IPS-18c (cell line): Measurements from ENCODE around the gene CAVIN1.
A peak's percentile ranks its signal among the peaks of the same experiment; 100 is the strongest.
"Not testable (repeated sequence)": the region's sequence is repeated elsewhere in the genome, so short reads cannot be mapped to it uniquely, and the experiment has no call there.

Experiments
- H3K4me3 ChIP-seq: 2 replicates; pipeline ENCODE4 v1.7.0; 2013; ENCODE audit warnings: low read depth, mild to moderate bottlenecking, low read length, moderate library complexity; ENCODE audit not compliant: insufficient read depth
- H3K9me3 ChIP-seq: one replicate; pipeline ENCODE4 v1.6.1; 2013; ENCODE audit warnings: mild to moderate bottlenecking, low read length, moderate library complexity; ENCODE audit not compliant: control insufficient read depth, insufficient read depth

The CAVIN1 gene

DNA sequence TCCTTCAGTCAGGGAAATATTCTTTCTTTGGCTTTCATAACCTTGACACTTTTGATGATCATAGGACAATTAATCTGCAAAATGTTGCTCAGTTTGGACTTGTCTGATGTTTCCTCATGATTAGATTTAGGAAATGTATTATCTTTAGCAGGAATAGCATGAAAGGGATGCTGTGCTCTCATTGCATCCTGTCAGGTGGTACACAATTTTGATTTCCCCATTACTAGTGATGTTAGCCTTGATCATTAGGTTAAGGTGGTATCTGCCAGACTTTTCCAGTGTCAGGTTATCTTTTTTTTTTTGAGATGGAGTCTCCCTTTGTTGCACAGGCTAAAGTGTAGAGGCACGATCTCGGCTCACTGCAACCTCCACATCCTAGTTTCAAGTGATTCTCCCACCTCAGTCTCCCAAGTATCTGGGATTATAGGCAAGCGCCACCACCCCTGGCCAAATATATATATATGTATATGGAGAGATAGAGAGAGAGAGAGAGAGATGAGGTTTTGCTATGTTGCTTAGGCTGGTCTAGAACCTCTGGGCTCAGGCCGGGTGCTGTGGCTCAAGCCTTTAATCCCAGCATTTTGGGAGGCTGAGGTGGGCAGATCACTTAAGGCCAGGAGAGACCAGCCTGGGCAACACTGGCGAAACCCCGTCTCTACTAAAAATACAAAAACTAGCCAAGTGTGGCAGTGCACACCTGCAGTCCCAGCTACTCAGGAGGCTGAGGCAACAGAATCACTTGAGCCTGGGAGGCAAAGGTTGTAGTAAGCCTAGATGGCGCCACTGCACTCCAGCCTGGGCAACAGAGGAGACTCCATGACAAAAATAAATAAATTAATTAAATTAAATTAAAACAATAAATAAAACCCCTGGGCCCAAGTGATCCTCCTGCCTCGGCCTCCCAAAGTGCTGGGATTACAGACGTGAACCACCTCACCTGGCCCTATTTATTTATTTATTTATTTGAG, 15.8 kb upstream of the CAVIN1 start:
- H3K9me3 ChIP-seq, result no peaks in the 10 kb centered on the region
- no peak overlapping the region for H3K4me3 ChIP-seq

DNA sequence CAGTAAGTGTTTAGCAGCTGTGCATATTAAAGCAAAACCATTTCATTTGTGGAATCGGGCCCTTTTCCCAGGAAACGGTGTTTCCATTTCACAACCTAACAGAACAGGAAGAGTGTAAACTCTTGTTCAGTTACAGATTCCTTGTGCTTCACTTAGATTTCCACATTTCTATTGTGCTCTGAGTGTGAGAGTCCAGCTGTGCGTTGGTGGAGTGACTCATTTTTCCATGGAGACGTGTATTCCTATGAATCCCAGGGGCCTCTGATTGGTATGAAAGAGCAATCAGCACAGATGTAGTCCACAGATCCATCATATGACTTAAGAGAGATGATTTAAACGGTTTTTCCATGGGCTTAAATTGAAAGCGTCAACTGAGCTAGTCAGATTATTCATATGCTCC, 13.3 kb upstream of the CAVIN1 start:
- Histone ChIP-seq H3K9me3 (no peaks in the 10 kb centered on the region), H3K4me3 (no peak overlapping the region)

DNA sequence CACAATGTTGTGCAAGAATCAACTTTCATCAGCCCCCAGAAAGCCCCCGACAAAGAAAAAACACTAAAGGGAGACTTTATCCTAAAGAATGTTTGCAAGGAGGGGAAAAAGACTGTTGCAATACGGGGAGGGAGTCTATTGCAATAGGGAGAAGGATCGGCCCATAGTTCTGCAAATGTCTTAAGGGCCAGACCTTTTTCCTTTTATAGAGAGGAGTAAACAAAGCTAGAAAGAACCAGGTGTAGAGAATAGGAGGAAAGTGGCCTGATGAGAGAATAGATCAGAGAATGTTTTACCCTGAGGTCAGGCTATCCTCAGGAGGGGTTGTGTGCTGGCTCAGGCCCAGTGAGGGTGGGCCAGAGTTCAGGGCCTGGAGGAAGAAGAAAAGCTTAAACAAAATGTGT, 8.7 kb upstream of the CAVIN1 start:
- H3K9me3 ChIP-seq, result no peaks in the 10 kb centered on the region
- H3K4me3 ChIP-seq, result no peak overlapping the region

DNA sequence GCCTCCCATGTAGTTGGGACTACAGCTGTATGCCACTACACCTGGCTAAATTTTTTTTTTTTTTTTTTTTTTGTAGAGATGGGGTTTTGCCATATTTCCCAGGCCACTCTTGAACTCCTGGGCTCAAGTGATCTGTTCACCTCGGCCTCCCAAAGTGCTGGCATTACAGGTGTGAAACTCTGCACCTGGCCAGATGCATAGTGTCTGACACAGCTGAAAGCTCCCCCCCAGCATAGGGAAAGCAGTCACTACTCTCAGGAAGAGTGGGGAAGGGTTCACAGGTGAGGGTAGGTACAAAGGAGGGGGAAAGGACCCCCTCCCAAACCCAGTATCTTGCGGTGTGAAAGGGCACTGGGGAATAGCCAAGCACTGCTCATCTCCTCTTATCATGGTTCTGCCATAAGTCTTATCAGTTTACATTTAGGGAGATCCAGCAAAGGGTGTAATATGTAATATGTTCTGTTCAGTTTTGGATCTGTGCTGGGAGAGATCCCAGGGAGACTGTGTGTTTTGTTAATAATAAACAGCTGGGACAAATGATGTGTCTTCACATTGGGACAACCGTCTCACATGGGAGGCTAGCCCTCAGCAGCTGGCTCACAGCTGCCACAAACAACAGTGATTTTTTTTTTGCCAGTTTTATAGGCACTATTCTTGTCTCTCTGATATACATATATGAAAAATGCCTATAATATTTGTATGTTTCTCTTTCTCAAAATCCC, 6.8 kb upstream of the CAVIN1 start:
- Histone ChIP-seq H3K9me3 (no peaks in the 10 kb centered on the region), H3K4me3 (no peak overlapping the region)

DNA sequence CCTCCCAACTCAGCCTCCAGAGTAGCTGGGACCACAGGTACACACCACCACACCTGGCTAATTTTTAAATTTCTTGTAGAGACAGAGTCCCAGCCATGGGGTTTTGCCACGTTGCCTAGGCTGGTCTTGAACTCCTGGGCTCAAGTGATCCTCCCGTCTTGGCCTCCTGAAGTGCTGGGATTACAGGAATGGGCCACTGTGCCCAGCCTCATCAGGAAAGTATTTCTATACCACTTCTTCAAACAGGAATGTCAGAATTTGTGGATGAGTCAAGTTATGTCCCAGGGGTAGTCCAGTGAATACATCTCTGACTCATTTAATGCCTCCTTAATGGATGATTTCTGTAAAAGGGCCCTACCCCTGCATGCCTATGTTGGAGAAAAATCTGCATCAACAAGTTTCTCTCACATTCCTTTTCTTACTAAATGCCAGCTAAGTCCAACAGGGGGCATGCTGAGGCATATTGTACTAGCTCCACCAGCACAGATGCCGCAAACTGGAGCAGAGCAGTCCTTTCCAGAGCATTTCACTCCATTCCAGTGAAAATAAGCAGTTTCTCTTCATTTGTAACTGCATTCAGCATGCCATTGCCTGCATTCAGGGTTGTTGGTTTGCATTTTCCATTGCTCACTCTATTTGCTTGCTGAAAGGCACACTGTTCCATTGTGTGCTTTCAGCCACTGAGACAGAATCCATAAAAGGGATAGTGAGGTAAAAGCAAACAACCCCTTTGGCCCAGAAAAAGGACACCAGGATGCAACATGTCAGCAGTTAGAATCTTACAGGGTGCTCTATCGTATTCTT, 5.3 kb upstream of the CAVIN1 start:
- Histone ChIP-seq H3K9me3 (no peaks in the 10 kb centered on the region), H3K4me3 (no peak overlapping the region)

DNA sequence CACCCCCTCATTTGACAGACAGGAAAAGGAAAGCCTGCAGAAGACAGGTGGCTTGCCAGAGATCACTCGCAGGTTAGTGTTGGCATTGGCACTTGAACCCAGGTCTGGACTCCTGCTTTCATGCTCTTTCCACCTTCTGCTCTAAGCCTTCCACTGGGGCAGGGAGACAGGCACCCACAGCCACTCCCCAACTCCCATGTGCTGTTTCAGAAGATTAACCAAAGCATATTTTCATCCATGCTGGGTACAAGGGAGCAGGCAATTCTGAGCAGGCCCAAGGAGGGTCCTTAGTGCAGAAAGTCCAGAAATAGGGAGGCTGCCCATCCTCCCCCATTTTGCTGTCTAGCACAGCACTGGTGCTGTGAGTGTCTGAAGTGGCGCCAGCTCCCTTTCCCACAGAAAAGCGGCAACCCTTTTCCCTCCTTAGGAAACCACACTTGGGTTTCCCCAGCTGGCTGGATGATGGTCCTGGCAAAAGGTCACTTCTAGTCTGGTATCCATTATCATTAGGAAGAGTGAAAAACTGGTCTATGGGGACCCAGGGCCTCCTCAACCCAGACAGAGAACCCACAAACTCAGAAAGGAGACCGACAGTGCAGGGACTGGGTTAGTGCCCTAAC, 2.0 kb upstream of the CAVIN1 start:
- no peaks in the 10 kb centered on the region for H3K9me3 ChIP-seq
- H3K4me3 ChIP-seq, result no peak overlapping the region

DNA sequence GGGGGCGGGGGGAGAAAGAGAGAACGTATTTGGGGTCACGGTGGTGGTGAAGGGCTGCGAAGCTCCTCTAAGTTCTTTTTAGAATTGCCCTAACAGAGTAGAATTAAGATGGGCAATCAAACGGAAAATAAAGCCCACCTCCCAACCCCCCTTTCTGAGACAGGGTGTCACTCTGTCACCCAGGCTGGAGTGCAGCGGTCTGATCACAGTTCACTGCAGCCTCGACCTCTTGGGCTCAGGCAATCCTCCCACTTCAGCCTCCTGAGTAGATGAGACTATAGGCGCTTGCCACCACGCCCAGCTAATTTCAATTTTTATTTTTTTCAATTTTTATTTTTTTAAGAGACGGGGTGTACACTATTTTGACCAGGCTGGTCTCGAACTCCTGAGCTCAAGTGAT, 710 bp upstream of the CAVIN1 start:
- Histone ChIP-seq H3K4me3 (peak overlapping the region; percentile 95; the same call in 1 of the 2 replicates), H3K9me3 (no peaks in the 10 kb centered on the region)

DNA sequence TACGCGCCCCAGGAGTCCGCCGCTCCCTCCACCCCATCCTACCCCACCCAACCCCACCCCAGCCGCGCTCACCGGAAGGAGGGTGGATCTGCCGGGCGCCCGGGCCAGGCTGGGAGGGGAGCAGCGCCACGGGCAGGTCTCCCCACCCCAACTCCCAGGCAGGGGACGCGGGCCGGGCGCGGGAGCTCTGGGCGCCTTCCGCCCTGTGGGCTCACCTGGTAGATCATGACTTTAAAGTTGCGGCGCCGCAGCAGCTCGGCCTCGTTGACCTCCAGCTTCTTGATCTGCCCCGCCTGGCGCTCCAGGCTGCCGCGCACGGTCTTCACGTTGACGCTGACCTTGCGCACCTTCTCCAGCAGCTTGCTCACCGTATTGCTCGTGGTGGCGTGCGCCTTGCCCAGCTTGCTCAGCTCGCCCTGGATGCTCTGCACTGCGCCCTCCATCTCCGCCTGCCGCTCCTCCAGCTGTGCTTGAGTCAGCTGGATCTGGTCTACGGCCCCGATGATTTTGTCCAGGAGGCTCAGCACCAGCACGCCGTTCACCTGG, 571 bp downstream of the CAVIN1 start:
- H3K9me3 ChIP-seq, result no peaks in the 10 kb centered on the region
- peak overlapping the region; percentile 95 for H3K4me3 ChIP-seq

DNA sequence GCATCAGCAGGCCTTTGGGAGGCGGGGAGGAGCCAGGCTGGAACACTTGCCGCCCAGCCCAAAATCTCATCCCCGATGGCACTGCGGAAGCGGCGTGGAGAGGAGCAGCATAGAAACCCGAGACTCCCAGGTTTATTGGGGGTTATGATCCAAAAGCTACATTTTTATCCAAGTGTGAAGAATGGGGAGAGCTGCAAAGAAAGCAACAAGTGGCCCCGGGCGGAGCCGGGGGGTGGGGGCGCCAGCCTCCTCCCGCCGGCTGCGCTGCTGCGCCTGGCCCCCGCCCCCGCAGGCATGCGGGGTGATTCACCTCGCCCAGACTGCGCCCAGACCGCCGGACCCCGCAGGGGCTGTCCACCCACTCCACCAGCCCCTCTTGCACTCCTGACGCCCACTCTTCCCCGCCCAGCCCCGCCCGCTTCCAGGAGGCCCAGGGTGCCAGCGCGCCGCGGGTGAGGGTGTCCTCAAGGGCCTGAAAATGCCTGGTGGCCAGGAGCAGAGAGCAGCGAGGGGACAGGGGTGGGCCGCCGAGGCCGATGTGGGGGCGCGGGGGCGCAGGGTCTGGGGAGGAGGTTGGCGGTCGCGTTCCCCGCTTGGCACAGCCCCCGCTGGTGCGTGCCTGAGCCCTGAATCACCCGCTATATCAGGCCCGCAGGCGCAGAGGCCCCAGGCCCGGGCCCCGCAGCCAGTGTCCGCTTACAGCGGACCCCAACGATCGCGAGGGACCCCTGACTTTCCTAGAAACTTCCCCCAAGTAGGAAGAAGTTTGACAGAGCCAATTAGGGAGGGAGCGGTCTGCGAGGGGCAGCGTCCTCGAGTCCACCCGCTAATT, 1.3 kb downstream of the CAVIN1 start:
- H3K4me3 ChIP-seq, result peak overlapping the region; percentile 95
- H3K9me3 ChIP-seq, result no peaks in the 10 kb centered on the region

DNA sequence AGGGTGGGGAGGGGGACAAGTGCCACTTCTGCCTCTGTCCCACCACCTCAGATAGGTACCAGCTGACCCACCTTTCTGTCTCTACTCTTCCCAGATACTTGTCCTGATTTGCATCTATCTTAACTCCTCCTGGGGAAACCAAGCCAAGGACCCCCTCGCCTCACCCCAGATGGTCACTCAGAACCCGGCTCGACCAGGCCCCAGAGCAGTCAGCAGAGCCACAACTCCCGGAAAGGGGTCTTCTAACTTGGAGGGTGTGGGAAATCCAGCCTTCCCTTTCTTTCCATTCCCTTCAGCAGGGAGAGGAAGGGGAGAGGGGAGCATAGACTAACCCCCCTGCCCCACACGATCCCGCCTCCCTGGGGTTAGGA, 1.9 kb downstream of the CAVIN1 start:
- Histone ChIP-seq H3K9me3 (no peaks in the 10 kb centered on the region), H3K4me3 (peak overlapping the region; percentile 95)

DNA sequence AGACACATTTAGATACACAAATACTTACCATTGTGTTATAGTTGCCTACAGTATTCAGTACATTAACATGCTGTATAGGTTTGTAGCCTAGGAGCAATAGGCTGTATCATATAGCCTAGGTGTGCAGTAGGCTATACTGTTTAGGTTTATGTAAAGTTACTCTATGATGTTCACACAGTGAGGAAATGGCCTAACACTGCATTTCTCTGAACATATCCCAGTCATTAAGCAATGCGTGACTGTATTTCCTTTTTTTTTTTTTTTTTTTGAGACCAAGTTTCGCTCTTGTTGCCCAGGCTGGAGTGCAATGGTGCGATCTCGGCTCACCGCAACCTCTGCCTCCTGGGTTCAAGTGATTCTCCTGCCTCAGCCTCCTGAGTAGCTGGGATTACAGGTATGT, 5.1 kb downstream of the CAVIN1 start:
- H3K4me3 ChIP-seq, H3K9me3 ChIP-seq: not testable (repeated sequence)

DNA sequence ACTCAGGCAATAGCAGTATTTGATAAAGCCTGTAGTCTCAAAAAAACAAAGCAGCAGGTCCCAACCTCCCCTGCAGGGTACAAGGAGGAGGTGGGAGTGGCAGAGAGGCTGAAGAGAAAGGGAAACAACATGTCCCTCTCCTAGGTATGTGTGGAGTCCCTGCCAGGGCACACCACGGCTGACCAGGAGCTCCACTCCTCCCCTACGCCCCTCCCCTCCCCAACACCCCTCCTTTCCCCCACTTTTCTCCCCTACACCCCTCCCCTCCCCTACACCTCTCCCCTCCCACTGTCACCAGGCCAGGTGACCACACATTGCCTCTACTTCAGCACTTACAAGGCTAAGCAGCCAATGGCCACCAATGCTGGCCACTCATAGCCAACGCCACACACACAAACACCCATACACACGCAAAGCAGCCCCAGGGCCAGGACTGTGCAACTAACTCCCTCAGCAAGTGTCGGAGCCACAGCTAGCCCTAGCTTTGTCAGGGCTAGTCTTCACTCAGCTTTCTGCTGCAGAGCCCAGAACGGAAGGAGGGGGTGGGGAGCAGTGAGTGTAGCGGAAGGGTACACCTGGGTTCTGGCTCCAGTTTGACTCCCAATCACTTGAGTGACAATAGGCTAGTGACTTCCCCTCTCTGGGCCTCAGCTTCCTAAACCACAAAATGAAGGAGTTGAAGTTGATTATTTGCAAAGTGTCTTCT, 8.2 kb downstream of the CAVIN1 start:
- Histone ChIP-seq H3K9me3 (no peaks in the 10 kb centered on the region), H3K4me3 (no peak overlapping the region)

DNA sequence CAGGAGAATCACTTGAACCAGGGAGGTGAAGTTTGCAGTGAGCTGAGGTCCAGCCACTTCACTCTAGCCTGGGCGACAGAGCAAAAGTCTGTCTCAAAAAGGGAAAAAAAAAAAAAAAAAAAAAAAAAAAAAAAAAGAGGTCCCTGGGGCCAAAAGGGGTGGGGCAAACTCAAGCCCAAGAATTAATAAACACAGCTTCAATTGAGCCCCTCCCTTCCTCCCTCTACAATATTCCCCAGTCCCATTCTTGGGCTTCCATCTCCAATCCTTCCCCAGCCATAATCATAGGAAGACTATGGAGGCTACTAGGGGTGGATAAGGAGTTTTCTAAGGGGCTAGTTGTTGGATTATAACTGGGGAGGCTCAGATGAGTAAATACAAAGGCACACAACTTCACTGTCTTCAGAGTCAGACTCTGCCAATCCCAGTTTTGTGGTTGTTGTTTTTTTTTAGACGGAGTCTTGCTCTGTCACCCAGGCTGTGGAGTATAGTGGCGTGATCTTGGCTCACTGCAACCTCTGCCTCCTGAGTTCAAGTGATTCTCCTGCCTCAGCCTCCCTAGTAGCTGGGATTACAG, 9.5 kb downstream of the CAVIN1 start:
- Histone ChIP-seq H3K4me3 (no peak overlapping the region), H3K9me3 (no peaks in the 10 kb centered on the region)

DNA sequence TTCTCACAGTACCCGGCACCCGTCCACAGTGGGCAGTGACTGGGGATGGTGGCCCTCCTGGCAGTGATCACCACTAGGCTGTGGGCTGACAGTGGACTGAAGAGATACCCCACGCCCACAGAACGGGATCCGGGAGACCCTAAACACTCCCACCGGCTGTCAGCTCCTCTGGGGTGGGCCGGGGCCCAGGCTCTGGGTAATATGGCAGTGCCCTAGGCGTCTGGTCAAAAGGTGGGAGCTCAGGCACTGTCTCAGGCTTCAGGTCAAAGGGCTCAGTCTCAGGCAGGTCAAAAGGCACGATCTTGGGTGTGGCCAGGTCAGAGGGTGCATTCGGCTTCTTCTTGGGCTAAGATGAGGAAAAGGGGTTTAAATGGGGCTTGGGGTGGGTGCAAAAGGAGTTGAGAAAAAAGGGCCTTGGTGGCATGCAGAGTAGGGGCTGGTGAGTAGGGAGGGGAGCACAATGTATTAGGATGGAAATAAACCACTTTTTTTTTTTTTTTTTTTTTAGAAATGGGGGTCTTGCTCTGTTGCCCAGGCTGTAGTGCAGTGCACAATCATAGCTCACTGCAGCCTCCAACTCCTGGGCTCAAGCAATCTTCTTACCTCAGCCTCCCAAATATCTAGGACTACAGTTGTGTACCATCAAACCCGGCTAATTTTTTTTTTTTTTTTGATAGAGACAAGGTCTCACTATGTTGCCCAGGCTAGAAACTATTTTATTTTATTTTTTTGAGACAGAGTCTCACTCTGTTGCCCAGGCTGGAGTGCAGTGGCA, 11.0 kb downstream of the CAVIN1 start:
- Histone ChIP-seq H3K9me3 (no peaks in the 10 kb centered on the region), H3K4me3 (no peak overlapping the region)

DNA sequence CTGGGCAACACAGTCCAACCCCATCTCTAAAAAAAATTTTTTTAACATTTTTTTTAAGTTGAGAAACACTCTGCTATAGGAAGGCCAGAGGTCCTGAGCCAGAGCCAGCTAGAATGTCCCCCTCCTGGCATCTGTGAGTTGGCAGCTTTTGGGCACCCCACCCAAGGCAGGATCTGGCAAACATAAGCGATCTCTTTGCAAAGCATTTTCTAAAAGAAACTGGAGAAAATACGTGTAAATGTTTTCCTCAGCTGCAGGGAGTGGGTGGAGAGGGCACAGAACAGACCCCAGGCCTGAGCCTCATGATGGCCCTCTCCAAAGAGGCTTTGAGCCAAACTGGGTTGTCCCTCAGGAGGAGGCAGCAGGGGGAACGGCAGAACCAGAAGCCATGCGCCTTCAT, 11.7 kb downstream of the CAVIN1 start:
- Histone ChIP-seq H3K9me3 (no peaks in the 10 kb centered on the region), H3K4me3 (no peak overlapping the region)
